ENCODE data around the gene MALT1.

Gene MALT1

GRCh38 chr18:58670404-58671110 lies 708 bp upstream of the MALT1 start:
- Histone ChIP-seq H3K9me2 (replicated peaks; ENCODE audit: insufficient read depth, low read length) (no peaks in the 10 kb centered on the region), H3K27ac (ENCODE audit: low read length) (peak overlapping the region; percentile 77)

GRCh38 chr18:58671632-58672564 lies 633 bp downstream of the MALT1 start:
- Histone ChIP-seq H2AFZ (ENCODE audit: low read length) (peak overlapping the region; percentile 49; the same call in 1 of the 2 replicates), H3K79me2 (ENCODE audit: low read length) (peaks cover 52% of the 10 kb centered on the region), H3K4me2 (ENCODE audit: low read depth, low read length) (peak overlapping the region; percentile 72), H3K36me3 (replicated peaks; ENCODE audit: insufficient read depth, low read length) (no peaks in the 10 kb centered on the region; the same call in 1 of the 2 replicates), H3K9me3 (replicated peaks; ENCODE audit: insufficient read depth, low read length) (no peaks in the 10 kb centered on the region), H3K9me2 (replicated peaks; ENCODE audit: insufficient read depth, low read length) (no peaks in the 10 kb centered on the region), H3K4me3 (ENCODE audit: low read length) (peak overlapping the region; percentile 82), H3K27ac (ENCODE audit: low read length) (peak overlapping the region; percentile 57; the same call in 1 of the 2 replicates), H3K9ac (ENCODE audit: low read length) (peak overlapping the region; percentile 80), H3K4me1 (ENCODE audit: low read length) (peaks cover 20% of the 10 kb centered on the region), H4K20me1 (ENCODE audit: insufficient read depth, low read length) (no peaks in the 10 kb centered on the region), H3F3A (ENCODE audit: insufficient read depth, low read length) (peaks cover 7% of the 10 kb centered on the region), H3K27me3 (replicated peaks; ENCODE audit: insufficient read depth, low read length) (no peaks in the 10 kb centered on the region)
- DNase-seq = peak; percentile 46
- TF ChIP-seq EZH2 (optimal IDR thresholded peaks at IDR 0.05; ENCODE audit: low read depth, low read length) = no peak
- TF ChIP-seq, protein P1, sequence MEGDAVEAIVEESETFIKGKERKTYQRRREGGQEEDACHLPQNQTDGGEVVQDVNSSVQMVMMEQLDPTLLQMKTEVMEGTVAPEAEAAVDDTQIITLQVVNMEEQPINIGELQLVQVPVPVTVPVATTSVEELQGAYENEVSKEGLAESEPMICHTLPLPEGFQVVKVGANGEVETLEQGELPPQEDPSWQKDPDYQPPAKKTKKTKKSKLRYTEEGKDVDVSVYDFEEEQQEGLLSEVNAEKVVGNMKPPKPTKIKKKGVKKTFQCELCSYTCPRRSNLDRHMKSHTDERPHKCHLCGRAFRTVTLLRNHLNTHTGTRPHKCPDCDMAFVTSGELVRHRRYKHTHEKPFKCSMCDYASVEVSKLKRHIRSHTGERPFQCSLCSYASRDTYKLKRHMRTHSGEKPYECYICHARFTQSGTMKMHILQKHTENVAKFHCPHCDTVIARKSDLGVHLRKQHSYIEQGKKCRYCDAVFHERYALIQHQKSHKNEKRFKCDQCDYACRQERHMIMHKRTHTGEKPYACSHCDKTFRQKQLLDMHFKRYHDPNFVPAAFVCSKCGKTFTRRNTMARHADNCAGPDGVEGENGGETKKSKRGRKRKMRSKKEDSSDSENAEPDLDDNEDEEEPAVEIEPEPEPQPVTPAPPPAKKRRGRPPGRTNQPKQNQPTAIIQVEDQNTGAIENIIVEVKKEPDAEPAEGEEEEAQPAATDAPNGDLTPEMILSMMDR (IDR thresholded peaks at IDR 0.05; ENCODE audit: low read length) = no peak
- no peak for TF ChIP-seq EZH2phosphoT487 (IDR thresholded peaks at IDR 0.05; ENCODE audit: low read length)

More at GRCh38 chr18:58670404-58671110, 708 bp upstream of the MALT1 start:
- Histone ChIP-seq H3K4me1 (ENCODE audit: low read length) (peaks cover 17% of the 10 kb centered on the region), H3K27me3 (replicated peaks; ENCODE audit: insufficient read depth, low read length) (no peaks in the 10 kb centered on the region), H3K79me2 (ENCODE audit: low read length) (peaks cover 39% of the 10 kb centered on the region), H3K36me3 (replicated peaks; ENCODE audit: insufficient read depth, low read length) (no peaks in the 10 kb centered on the region; the same call in 1 of the 2 replicates), H3K9ac (ENCODE audit: low read length) (peak overlapping the region; percentile 74), H3K4me3 (ENCODE audit: low read length) (peak overlapping the region; percentile 59), H3F3A (ENCODE audit: insufficient read depth, low read length) (peaks cover 7% of the 10 kb centered on the region), H4K20me1 (ENCODE audit: insufficient read depth, low read length) (no peaks in the 10 kb centered on the region), H2AFZ (ENCODE audit: low read length) (peak overlapping the region; percentile 16), H3K4me2 (ENCODE audit: low read depth, low read length) (peak overlapping the region; percentile 79), H3K9me3 (replicated peaks; ENCODE audit: insufficient read depth, low read length) (no peaks in the 10 kb centered on the region)
- no peak for TF ChIP-seq EZH2 (optimal IDR thresholded peaks at IDR 0.05; ENCODE audit: low read depth, low read length)
- no peak for TF ChIP-seq EZH2phosphoT487 (IDR thresholded peaks at IDR 0.05; ENCODE audit: low read length)
- TF ChIP-seq, protein P1 (IDR thresholded peaks at IDR 0.05; ENCODE audit: low read length) = no peak
- DNase-seq = no peak

DNA sequence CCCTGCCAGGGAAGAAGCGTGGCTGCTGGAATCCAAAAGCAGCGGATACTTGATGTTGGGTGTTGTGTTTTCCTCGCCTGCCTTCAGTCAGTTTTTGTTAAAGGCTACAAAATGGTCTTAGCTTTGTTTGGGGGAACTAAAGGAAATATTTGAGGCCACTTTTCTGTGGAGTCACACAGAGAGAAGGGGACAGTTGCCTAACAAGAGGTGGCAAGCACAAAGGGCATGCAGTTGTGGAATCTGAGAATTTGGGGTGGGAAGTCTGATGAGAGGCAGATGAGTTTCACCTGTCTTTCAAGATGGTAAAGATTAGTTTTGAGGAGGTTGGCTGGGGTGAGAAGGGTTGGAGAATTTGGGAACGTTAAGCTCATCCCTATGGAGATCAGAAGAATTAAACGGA lies 2.9 kb downstream of the MALT1 start:
- no peak overlapping the region for H3K4me3 ChIP-seq (ENCODE audit: low read length)
- no peaks in the 10 kb centered on the region for H4K20me1 ChIP-seq (ENCODE audit: insufficient read depth, low read length)
- no peaks in the 10 kb centered on the region for H3K27me3 ChIP-seq (replicated peaks; ENCODE audit: insufficient read depth, low read length)
- H3K79me2 ChIP-seq (ENCODE audit: low read length) = peaks cover 74% of the 10 kb centered on the region
- no peak overlapping the region for H3K9ac ChIP-seq (ENCODE audit: low read length)
- H3K9me3 ChIP-seq (replicated peaks; ENCODE audit: insufficient read depth, low read length) = no peaks in the 10 kb centered on the region
- H2AFZ ChIP-seq (ENCODE audit: low read length) = no peak overlapping the region
- H3K9me2 ChIP-seq (replicated peaks; ENCODE audit: insufficient read depth, low read length) = no peaks in the 10 kb centered on the region
- TF ChIP-seq EZH2 (optimal IDR thresholded peaks at IDR 0.05; ENCODE audit: low read depth, low read length) (no peak), EZH2phosphoT487 (IDR thresholded peaks at IDR 0.05; ENCODE audit: low read length) (no peak)
- TF ChIP-seq, protein P1 (IDR thresholded peaks at IDR 0.05; ENCODE audit: low read length) = no peak
- H3K36me3 ChIP-seq (replicated peaks; ENCODE audit: insufficient read depth, low read length) = no peaks in the 10 kb centered on the region; the same call in 1 of the 2 replicates
- H3K4me1 ChIP-seq (ENCODE audit: low read length) = peaks cover 20% of the 10 kb centered on the region
- peaks cover 7% of the 10 kb centered on the region for H3F3A ChIP-seq (ENCODE audit: insufficient read depth, low read length)
- H3K4me2 ChIP-seq (ENCODE audit: low read depth, low read length) = no peak overlapping the region
- no peak overlapping the region for H3K27ac ChIP-seq (ENCODE audit: low read length)
- no peak for DNase-seq
